ENCODE measurements around the gene MICU1.
"Not testable (repeated sequence)": the region's sequence is repeated elsewhere in the genome, so short reads cannot be mapped to it uniquely, and the experiment has no call there.

The MICU1 gene

GRCh38 chr10:72625608-72626443 is at the start of gene MICU1:
Gene MICU1 (minus strand): TSS chr10:72626079. CDS start chr10:72566793, 59,286 bp downstream.
- DNase-seq (ENCODE audit: low read depth in 2 of 2) = peak; percentile 92 to 95

GRCh38 chr10:72674174-72674573 is 48.3 kb upstream of the MICU1 start:
- DNase-seq (ENCODE audit: low read depth in 2 of 2) = not testable (repeated sequence)

DNA sequence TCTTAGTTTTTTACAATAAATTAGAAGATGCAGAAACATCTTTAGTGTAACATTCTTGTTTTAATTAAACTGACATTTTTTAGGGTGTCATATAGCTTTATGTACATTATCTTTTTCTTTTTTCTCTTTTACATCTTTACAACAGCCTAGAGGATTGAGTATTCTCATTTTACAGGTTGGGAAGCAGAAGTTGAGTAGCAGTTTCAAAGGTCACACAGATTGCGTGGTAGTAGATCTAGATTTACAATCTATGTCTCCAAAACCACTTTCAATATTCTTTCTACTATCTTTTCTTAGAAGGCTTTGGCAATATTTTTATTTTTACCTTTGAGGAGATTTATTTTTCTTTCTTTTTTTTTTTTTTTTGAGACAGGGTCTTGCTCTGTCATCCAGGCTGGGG is 47.4 kb upstream of the MICU1 start:
- DNase-seq (ENCODE audit: low read depth in 2 of 2) = no peak

DNA sequence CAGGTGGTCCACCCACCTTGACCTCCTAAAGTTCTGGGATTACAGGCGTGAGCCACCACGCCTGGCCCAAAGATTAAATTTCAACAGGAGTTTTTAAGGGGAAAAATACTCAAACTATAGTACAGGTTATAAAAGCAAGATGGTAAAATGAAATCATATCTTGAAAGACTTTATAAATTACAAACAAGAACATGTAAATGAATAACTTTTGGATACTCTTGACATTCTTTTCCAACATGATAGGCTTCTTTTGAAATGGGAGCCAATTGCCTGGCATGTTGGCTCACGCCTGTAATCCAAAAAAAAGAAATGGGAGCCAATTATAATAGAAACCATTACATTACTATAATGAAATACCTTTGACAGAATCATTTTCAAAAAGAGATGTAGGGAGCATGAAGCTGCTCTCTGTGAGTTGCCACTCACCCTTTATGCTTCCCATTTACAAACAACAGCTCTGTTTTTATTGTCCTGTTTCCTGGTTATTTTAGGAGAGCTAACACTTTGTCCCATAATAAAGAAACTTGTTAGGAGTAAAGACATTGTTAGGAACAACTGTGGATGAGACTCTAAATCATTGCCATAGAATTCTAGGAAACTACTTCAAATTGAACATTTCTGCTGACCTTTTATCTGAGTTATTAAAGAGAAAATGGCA is 41.5 kb upstream of the MICU1 start:
- DNase-seq (ENCODE audit: low read depth in 2 of 2) = no peak

GRCh38 chr10:72665925-72666324 is 40.0 kb upstream of the MICU1 start:
- DNase-seq (ENCODE audit: low read depth in 2 of 2) = no peak

DNA sequence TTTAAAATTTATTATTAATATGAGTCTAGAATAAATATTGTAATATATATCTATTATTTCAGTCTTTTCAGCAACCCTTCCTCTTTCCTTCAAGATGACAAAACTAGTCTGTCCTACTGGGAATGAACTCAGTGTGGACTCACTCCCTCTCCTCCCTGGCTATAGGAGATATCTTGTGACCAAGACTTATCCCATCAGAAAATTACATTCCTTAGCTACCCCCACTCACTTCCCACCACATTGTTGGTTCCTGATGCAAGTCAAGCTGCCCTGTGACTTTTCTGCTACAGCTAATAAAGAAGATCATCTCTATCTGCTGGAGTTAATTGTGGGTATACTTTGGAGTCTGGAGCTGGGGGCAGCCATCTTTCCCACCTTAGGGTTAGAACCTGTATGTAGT is 38.1 kb upstream of the MICU1 start:
- DNase-seq (ENCODE audit: low read depth in 2 of 2) = no peak

DNA sequence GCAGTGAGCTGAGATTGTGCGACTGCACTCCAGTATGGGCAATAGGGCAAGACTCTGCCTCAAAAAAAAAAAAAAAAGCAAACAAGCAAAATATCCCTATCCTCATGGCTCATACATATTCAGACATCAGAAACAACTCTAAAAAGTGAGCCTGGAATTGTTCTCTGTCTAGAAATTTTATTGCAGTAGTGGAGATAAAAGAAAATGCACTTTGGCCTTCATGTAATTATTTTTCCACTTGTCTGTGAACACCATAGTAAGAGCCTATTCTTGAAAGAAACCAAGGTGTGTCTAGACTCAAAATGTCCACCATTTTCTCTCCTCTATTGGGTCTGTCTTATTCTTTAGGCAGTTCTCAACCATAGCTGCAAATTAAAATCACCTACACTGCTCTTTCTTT is 35.6 kb upstream of the MICU1 start:
- no peak for DNase-seq (ENCODE audit: low read depth in 2 of 2)

GRCh38 chr10:72660220-72660619 is 34.3 kb upstream of the MICU1 start:
- no peak for DNase-seq (ENCODE audit: low read depth in 2 of 2)

- no peak for DNase-seq (ENCODE audit: low read depth in 2 of 2)
Measured at GRCh38 chr10:72659694-72660093, 33.8 kb upstream of the MICU1 start.

- DNase-seq (ENCODE audit: low read depth in 2 of 2) = no peak
Measured at GRCh38 chr10:72658696-72659400, 33.0 kb upstream of the MICU1 start.

DNA sequence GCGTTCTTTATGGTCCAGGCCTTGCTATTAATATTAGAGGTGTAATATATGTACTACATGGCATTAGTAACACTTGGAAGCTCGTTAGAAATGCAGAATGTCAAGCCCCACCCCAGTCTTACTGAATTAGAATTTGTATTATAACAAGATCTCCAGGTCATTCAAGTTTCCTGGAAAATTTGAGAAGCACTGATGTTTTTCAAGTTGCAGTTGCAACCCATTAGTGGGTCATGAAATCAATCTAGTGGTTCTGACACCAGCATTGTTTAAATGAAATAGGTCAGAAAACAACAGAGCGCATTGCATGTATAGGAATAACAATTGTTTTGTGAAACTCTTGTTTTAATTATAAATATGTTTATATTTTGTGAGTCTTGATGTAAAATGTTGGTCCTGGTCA is 28.8 kb upstream of the MICU1 start:
- DNase-seq (ENCODE audit: low read depth in 2 of 2) = no peak

- no peak for DNase-seq (ENCODE audit: low read depth in 2 of 2)
Measured at GRCh38 chr10:72653383-72654096, 27.7 kb upstream of the MICU1 start.

DNA sequence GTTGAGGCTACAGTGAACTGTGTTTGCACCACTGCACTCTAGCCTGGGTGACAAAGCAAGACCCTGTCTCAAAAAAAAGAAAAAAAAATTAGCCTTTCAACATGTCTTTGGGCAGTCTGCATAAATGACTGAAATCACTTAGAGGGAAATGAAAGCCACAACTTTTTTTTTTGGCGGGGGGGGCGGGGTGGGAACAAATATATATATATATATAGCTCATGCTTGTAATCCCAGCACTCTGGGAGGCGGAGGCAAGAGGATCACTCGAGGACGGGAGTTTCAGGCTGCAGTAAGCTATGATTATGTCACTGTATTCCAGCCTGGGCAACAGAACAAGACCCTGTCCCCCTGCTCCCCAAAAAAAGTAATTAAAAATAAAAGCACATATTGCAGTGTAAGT is 23.4 kb upstream of the MICU1 start:
- DNase-seq (ENCODE audit: low read depth in 2 of 2) = no peak

DNA sequence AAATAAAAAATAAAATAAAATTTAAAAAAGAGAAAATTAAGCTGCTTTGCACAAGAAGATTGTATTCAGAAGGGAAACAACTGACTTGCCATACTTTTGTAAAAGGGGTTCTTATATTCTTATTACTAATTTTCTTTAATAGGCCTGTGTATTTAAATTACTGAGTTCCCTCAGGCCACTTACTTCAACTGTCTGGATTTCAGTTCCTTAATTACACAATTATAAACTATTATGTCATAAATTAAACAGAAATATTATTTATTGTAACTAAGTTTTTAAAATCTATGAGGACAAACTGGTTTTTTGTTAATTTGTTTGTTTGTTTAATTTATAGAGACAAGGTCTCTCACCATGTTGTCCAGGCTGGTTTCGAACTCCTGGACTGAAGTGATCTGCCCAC is 22.4 kb upstream of the MICU1 start:
- no peak for DNase-seq (ENCODE audit: low read depth in 2 of 2)

- not testable (repeated sequence) for DNase-seq (ENCODE audit: low read depth in 2 of 2)
Measured at GRCh38 chr10:72646971-72647370, 21.1 kb upstream of the MICU1 start.

- DNase-seq (ENCODE audit: low read depth in 2 of 2) = no peak
Measured at GRCh38 chr10:72645263-72645858, 19.5 kb upstream of the MICU1 start.

GRCh38 chr10:72642318-72642717 is 16.4 kb upstream of the MICU1 start:
- no peak for DNase-seq (ENCODE audit: low read depth in 2 of 2)

DNA sequence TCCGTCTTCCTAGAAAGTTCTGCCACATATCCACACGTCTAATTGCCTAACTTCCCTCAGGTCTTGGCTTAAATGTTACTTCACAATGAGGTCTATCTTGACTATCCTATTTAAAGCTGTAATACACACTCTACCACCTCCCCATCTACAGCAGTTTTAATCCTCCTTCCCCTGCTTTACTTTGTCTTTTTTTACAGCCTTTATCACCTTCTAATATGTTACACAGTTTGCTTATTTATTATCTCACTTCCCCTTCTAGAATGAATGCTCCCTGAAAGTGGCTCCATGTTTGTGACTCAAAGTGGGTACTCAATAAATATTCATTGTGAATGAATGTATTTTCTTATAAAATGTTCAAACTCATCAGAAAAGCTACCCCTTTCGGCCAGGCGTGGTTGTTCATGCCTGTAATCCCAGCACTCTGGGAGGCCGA is 13.6 kb upstream of the MICU1 start:
- DNase-seq (ENCODE audit: low read depth in 2 of 2) = no peak

GRCh38 chr10:72638586-72639440 is 12.9 kb upstream of the MICU1 start:
- no peak for DNase-seq (ENCODE audit: low read depth in 2 of 2)

DNA sequence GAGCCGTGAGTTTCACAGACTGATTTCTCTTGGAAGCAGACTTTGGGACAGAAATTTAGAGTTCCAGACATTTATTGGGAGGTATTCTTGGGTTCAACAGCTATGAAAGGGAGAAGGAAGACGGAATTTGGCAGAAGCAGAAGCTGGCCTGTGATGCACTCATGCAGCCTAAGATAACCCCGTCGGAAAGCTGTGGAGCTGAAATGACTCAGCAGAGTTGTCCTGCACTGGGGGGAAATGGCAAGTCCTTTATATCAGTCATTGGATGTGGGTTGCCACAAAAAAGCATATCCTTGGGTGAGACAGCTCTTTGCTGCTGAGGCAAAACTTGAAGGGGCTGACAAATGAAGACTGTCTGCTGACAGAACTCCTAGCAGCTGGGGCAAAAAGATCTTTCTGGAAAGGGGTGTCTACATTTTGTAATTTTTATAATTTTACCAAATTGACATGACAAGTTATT is 11.5 kb upstream of the MICU1 start:
- DNase-seq (ENCODE audit: low read depth in 2 of 2) = no peak
